Stimulated activated CD4-positive, alpha-beta T cell treated with anti-CD3 and anti-CD28 coated beads, TNF-alpha, amount 100 ng/mL, for 24 hours (primary cell): Measurements from ENCODE around the gene WBP1L.
"Not testable (repeated sequence)": the region's sequence is repeated elsewhere in the genome, so short reads cannot be mapped to it uniquely, and the experiment has no call there.

Experiments used
- DNase-seq, 3 experiments: peaks; one replicate each; pipeline ENCODE4 v3.0.0-alpha.2; 2020; ENCODE audit warnings: low read depth in 3 of 3

Gene WBP1L

GRCh38 chr10:102811346-102811745 is 67.6 kb downstream of the WBP1L start:
- DNase-seq = no peak

- DNase-seq = no peak
Observed at GRCh38 chr10:102812231-102812876, 68.6 kb downstream of the WBP1L start.

GRCh38 chr10:102813017-102813541 is 69.3 kb downstream of the WBP1L start:
- no peak for DNase-seq

GRCh38 chr10:102813734-102814452 is 70.1 kb downstream of the WBP1L start:
- DNase-seq = no peak

GRCh38 chr10:102814453-102814871 is 70.7 kb downstream of the WBP1L start:
- DNase-seq = no peak

- DNase-seq = no peak
Observed at GRCh38 chr10:102814873-102815661, 71.3 kb downstream of the WBP1L start.

GRCh38 chr10:102815790-102816549 is 72.2 kb downstream of the WBP1L start:
- DNase-seq = no peak

- no peak for DNase-seq
Observed at GRCh38 chr10:102817175-102817574, 73.4 kb downstream of the WBP1L start.

GRCh38 chr10:102819054-102819453 is 75.3 kb downstream of the WBP1L start:
- no peak for DNase-seq

GRCh38 chr10:102820008-102820407 is 76.3 kb downstream of the WBP1L start:
- DNase-seq = not testable (repeated sequence)

GRCh38 chr10:102822222-102822621 is 78.5 kb downstream of the WBP1L start:
- DNase-seq = no peak

- no peak for DNase-seq
Observed at GRCh38 chr10:102824664-102825063, 80.9 kb downstream of the WBP1L start.

GRCh38 chr10:102826148-102826796 is 82.5 kb downstream of the WBP1L start:
- DNase-seq = no peak

- no peak for DNase-seq
Observed at GRCh38 chr10:102827597-102827975, 83.8 kb downstream of the WBP1L start.

- no peak for DNase-seq
Observed at GRCh38 chr10:102831322-102832071, 87.7 kb downstream of the WBP1L start.

- no peak for DNase-seq
Observed at GRCh38 chr10:102832248-102832647, 88.5 kb downstream of the WBP1L start.

- no peak for DNase-seq
Observed at GRCh38 chr10:102832987-102833386, 89.2 kb downstream of the WBP1L start.

- no peak for DNase-seq
Observed at GRCh38 chr10:102834143-102834542, 90.4 kb downstream of the WBP1L start.

GRCh38 chr10:102835007-102835482 is 91.3 kb downstream of the WBP1L start:
- peak; percentile 61 to 70 (median 69) for DNase-seq

GRCh38 chr10:102837230-102837721 is 93.5 kb downstream of the WBP1L start, which contains the start of gene CYP17A1:
TSS of gene CYP17A1 (minus strand) at chr10:102837413. CDS start at chr10:102837361, 52 bp downstream.
- no peak for DNase-seq
